SK-N-SH (cell line): ENCODE measurements around the gene KNG1. TPM values are rescaled to one million over a fixed set of nuclear protein-coding genes. Genes with fewer than 3 reads are reported as not detected.

Experiments used
- CTCF ChIA-PET: fragments of 300-600, 350-600 bp; formaldehyde crosslinking; extraction: SDS; loops from one replicate; lab custom pipeline; 2021; lab: Yijun Ruan, JAX
- POLR2A ChIA-PET: fragments of 350-600 bp; sonication (Branson Sonifier 250); formaldehyde crosslinking; extraction: SDS; loops from one replicate; lab custom pipeline; 2020; ENCODE audit warnings: antibody characterized with exemption, inconsistent platforms; lab: Yijun Ruan, JAX
- DNase-seq: peaks from one replicate; pipeline ENCODE4 v3.0.0; 2012
- H2AFZ ChIP-seq: fragments of 200-600 bp; sonication (generic); 2 replicates; pipeline ENCODE4 v1.8.1; 2016; ENCODE audit warnings: antibody characterized with exemption, mild to moderate bottlenecking, low read depth
- H3F3A ChIP-seq: fragments of 200-600 bp; sonication (generic); replicated peaks from 2 replicates; pipeline ENCODE3; 2016; ENCODE audit warnings: antibody characterized with exemption, mild to moderate bottlenecking; ENCODE audit not compliant: insufficient read depth
- H3K27ac ChIP-seq, 2 experiments: fragments of 200-500 bp in 1 of 2; fragments of 200-600 bp in 1 of 2; sonication (Bioruptor generic) in 1 of 2; sonication (generic), shearing (Covaris generic) in 1 of 2; 2 replicates each; pipeline versions ENCODE4 v1.5.1 to v1.6.1; 2014 to 2016; ENCODE audit warnings: low read depth in 2 of 2, inconsistent platforms in 1 of 2, low read length in 1 of 2, mild to moderate bottlenecking in 1 of 2, mixed read lengths in 1 of 2
- H3K27me3 ChIP-seq: fragments of 200-600 bp; sonication (generic), shearing (Covaris generic); 2 replicates; pipeline ENCODE4 v1.6.1; 2016; ENCODE audit warnings: mixed run types; ENCODE audit not compliant: insufficient read depth
- H3K36me3 ChIP-seq, 2 experiments: fragments of 200-500 bp in 1 of 2; fragments of 200-600 bp in 1 of 2; sonication (Bioruptor generic) in 1 of 2; sonication (generic) in 1 of 2; replicated peaks in 1 of 2; 2 replicates each; pipeline versions ENCODE3 to v1.5.1; 2014 to 2016; ENCODE audit warnings: low read length in 1 of 2, mild to moderate bottlenecking in 1 of 2; ENCODE audit not compliant: insufficient read depth in 2 of 2, control insufficient read depth in 1 of 2
- H3K4me1 ChIP-seq, 2 experiments: fragments of 200-500 bp in 1 of 2; fragments of 200-600 bp in 1 of 2; sonication (Bioruptor generic) in 1 of 2; sonication (generic), shearing (Covaris generic) in 1 of 2; 2 replicates each; pipeline versions ENCODE4 v1.5.1 to v1.6.1; 2014 to 2016; ENCODE audit warnings: low read depth in 1 of 2, low read length in 1 of 2, mixed run types in 1 of 2; ENCODE audit not compliant: insufficient read depth in 2 of 2, control insufficient read depth in 1 of 2
- H3K4me2 ChIP-seq: fragments of 200-600 bp; sonication (generic), shearing (Covaris generic); 2 replicates; pipeline ENCODE4 v1.6.1; 2017; ENCODE audit warnings: mixed run types
- H3K4me3 ChIP-seq, 2 experiments: fragments of 200-500 bp in 1 of 2; fragments of 200-600 bp in 1 of 2; sonication (Bioruptor generic) in 1 of 2; sonication (generic), shearing (Covaris generic) in 1 of 2; 2 replicates each; pipeline versions ENCODE4 v1.5.1 to v1.8.1; 2014 to 2016; ENCODE audit warnings: low read depth in 2 of 2, inconsistent platforms in 1 of 2, low read length in 1 of 2, mild to moderate bottlenecking in 1 of 2, mixed read lengths in 1 of 2, moderate library complexity in 1 of 2
- H3K79me2 ChIP-seq: fragments of 200-600 bp; sonication (generic); 2 replicates; pipeline ENCODE4 v1.8.1; 2017; ENCODE audit warnings: mild to moderate bottlenecking; ENCODE audit not compliant: insufficient read depth
- H3K9ac ChIP-seq: fragments of 200-600 bp; sonication (generic); 2 replicates; pipeline ENCODE4 v1.6.1; 2017; ENCODE audit warnings: mixed run types
- H3K9me2 ChIP-seq: fragments of 200-600 bp; sonication (generic); 2 replicates; pipeline ENCODE4 v1.6.1; 2017; ENCODE audit warnings: mixed run types
- H3K9me3 ChIP-seq: fragments of 200-600 bp; sonication (generic); 2 replicates; pipeline ENCODE4 v1.6.1; 2017; ENCODE audit warnings: mixed run types, mild to moderate bottlenecking, moderate library complexity
- H4K20me1 ChIP-seq: fragments of 200-600 bp; sonication (generic); 2 replicates; pipeline ENCODE4 v1.6.1; 2017; ENCODE audit warnings: mild to moderate bottlenecking, mixed run types; ENCODE audit not compliant: insufficient read depth
- CHD2 ChIP-seq: fragments of 150-350 bp; IDR thresholded peaks from 2 replicates; pipeline ENCODE4 v1.6.1; 2018; ENCODE audit warnings: low read length; ENCODE audit not compliant: partially characterized antibody
- ELF1 ChIP-seq: IDR thresholded peaks from 2 replicates; pipeline ENCODE4 v1.4.0; 2012
- EP300 ChIP-seq, 2 experiments: IDR thresholded peaks; 2 replicates each; pipeline versions ENCODE4 v1.4.0 to v1.6.1; 2012; ENCODE audit warnings: borderline replicate concordance in 1 of 2, low read depth in 1 of 2, low read length in 1 of 2
- EZH2phosphoT487 ChIP-seq: fragments of 200-600 bp; sonication (generic); IDR thresholded peaks from 2 replicates; pipeline ENCODE4 v1.6.1; 2017; ENCODE audit warnings: low read depth, mixed run types, mild to moderate bottlenecking, antibody characterized with exemption, moderate library complexity, borderline replicate concordance
- FOSL2 ChIP-seq: IDR thresholded peaks from 2 replicates; pipeline ENCODE4 v1.4.0; 2012; ENCODE audit warnings: low read depth, mild to moderate bottlenecking, moderate library complexity, borderline replicate concordance
- GATA2 ChIP-seq: sonication (generic); formaldehyde crosslinking; IDR thresholded peaks from 2 replicates; pipeline ENCODE4 v1.5.0; 2020; ENCODE audit warnings: mild to moderate bottlenecking, missing genetic modification reagents
- JUND ChIP-seq: IDR thresholded peaks from 2 replicates; pipeline ENCODE4 v1.4.0; 2012
- RAD21 ChIP-seq: IDR thresholded peaks from 2 replicates; pipeline ENCODE4 v1.6.1; 2012; ENCODE audit warnings: mild to moderate bottlenecking, low read length
- RCOR1 ChIP-seq: fragments of 150-350 bp; IDR thresholded peaks from 2 replicates; pipeline ENCODE4 v1.6.1; 2017; ENCODE audit warnings: antibody characterized with exemption, low read length
- SMC3 ChIP-seq: IDR thresholded peaks from 2 replicates; pipeline ENCODE4 v1.6.1; 2012; ENCODE audit warnings: low read depth, low read length, improper control_type of control experiment
- TAF1 ChIP-seq: IDR thresholded peaks from 2 replicates; pipeline ENCODE4 v1.6.1; 2012; ENCODE audit warnings: low read depth, mild to moderate bottlenecking, low read length, moderate library complexity, borderline replicate concordance
- TCF12 ChIP-seq: IDR thresholded peaks from 2 replicates; pipeline ENCODE4 v1.4.0; 2012
- YY1 ChIP-seq: IDR thresholded peaks from 2 replicates; pipeline ENCODE4 v1.4.0; 2012; ENCODE audit warnings: low read depth, mild to moderate bottlenecking
- WGBS: methylation state at CpG from one replicate; pipeline ENCODE4 v1.1.6; 2017; ENCODE audit warnings: low lambda C conversion rate; 5-methylcytosine and 5-hydroxymethylcytosine counted together
- polyA plus RNA-seq, 3 experiments: library from polyadenylated mRNA; depleted of rRNA; stranded (reverse); fragments of >200 nt; gene quantifications; 2 replicates each; pipeline ENCODE4 v1.2.3, GENCODE V29; 2012
- TF ChIP-seq, protein P1 (sequence below): IDR thresholded peaks from 2 replicates; pipeline ENCODE4 v1.4.0; 2012; ENCODE audit warnings: low read depth, borderline replicate concordance
- TF ChIP-seq, protein P2 (sequence below): fragments of 200-600 bp; sonication (generic); IDR thresholded peaks from 2 replicates; pipeline ENCODE4 v1.6.1; 2017; ENCODE audit warnings: antibody characterized with exemption, mild to moderate bottlenecking, moderate library complexity
- TF ChIP-seq, protein P3 (sequence below): IDR thresholded peaks from 2 replicates; pipeline ENCODE4; 2012
- TF ChIP-seq, protein P4 (sequence below): IDR thresholded peaks from 2 replicates; pipeline ENCODE4 v1.4.0; 2012; ENCODE audit warnings: low read depth, borderline replicate concordance

The KNG1 gene
- polyA plus RNA-seq, 1 of the 3 experiments (the other 2 are of a cell fraction) = not detected

DNA sequence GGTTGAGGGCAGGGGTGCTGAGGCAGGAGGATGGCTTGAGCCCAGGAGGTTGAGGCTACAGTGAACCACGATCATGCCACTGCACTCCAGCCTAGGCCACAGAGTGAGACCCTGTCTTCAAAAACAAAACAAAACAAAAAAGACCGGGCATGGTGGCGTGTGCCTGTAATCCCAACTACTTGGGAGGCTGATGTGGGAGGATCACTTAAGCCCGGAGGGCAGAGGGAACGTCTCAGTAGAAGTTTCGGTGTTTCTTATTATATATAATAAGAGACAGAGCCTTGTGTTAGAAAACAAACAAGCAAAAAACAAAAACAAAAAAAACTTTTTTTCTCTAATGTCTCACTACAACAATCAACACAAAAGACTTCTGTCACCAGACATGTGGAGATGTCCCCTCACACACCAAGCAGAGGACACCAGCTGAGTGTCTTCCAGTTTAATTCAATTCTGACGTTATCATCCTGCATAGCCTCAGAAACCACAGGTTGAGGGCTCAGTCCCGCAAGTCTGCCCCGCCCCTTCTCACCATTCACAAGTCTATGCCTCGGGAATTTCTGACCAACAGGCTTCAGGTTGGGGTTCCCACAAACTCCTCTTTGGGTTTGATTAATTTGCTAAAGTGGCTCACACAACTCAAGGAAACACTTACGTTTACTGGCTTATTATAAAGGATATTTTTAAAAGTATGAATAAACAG, 42.2 kb downstream of the KNG1 start:
- POLR2A ChIA-PET = no interaction called here
- H3K27ac ChIP-seq = no peak overlapping the region
- no peaks in the 10 kb centered on the region for H3F3A ChIP-seq
- H3K4me2 ChIP-seq = no peak overlapping the region
- TF ChIP-seq, protein P1, sequence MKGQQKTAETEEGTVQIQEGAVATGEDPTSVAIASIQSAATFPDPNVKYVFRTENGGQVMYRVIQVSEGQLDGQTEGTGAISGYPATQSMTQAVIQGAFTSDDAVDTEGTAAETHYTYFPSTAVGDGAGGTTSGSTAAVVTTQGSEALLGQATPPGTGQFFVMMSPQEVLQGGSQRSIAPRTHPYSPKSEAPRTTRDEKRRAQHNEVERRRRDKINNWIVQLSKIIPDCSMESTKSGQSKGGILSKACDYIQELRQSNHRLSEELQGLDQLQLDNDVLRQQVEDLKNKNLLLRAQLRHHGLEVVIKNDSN = no peak
- TF ChIP-seq, protein P2, sequence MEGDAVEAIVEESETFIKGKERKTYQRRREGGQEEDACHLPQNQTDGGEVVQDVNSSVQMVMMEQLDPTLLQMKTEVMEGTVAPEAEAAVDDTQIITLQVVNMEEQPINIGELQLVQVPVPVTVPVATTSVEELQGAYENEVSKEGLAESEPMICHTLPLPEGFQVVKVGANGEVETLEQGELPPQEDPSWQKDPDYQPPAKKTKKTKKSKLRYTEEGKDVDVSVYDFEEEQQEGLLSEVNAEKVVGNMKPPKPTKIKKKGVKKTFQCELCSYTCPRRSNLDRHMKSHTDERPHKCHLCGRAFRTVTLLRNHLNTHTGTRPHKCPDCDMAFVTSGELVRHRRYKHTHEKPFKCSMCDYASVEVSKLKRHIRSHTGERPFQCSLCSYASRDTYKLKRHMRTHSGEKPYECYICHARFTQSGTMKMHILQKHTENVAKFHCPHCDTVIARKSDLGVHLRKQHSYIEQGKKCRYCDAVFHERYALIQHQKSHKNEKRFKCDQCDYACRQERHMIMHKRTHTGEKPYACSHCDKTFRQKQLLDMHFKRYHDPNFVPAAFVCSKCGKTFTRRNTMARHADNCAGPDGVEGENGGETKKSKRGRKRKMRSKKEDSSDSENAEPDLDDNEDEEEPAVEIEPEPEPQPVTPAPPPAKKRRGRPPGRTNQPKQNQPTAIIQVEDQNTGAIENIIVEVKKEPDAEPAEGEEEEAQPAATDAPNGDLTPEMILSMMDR = no peak
- TF ChIP-seq ELF1 = no peak
- TF ChIP-seq YY1 = no peak
- no peak for TF ChIP-seq FOSL2
- TF ChIP-seq SMC3 = no peak
- TF ChIP-seq GATA2 = no peak
- no peak for TF ChIP-seq CHD2
- no peak for TF ChIP-seq EP300 (IDR thresholded peaks at IDR 0.05; ENCODE audit: borderline replicate concordance in 1 of 2, low read depth in 1 of 2, low read length in 1 of 2)
- TF ChIP-seq, protein P3, sequence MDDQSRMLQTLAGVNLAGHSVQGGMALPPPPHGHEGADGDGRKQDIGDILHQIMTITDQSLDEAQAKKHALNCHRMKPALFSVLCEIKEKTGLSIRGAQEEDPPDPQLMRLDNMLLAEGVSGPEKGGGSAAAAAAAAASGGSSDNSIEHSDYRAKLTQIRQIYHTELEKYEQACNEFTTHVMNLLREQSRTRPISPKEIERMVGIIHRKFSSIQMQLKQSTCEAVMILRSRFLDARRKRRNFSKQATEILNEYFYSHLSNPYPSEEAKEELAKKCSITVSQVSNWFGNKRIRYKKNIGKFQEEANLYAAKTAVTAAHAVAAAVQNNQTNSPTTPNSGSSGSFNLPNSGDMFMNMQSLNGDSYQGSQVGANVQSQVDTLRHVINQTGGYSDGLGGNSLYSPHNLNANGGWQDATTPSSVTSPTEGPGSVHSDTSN = no peak
- TF ChIP-seq TAF1 = no peak
- no peak for TF ChIP-seq EZH2phosphoT487
- TF ChIP-seq, all 33 proteins: peak for 0
- no peaks in the 10 kb centered on the region for H3K36me3 ChIP-seq
- H3K9ac ChIP-seq = no peak overlapping the region
- H3K4me3 ChIP-seq = no peak overlapping the region
- no peak for DNase-seq
- no peaks in the 10 kb centered on the region for H3K4me1 ChIP-seq
- no peaks in the 10 kb centered on the region for H4K20me1 ChIP-seq
- CTCF ChIA-PET = no interaction called here
- no peaks in the 10 kb centered on the region for H3K9me3 ChIP-seq
- no peaks in the 10 kb centered on the region for H3K79me2 ChIP-seq
- H3K9me2 ChIP-seq = no peaks in the 10 kb centered on the region
- 62% methylated on average over 11 of the region's 11 CpGs for WGBS
- no peaks in the 10 kb centered on the region; the same call in 1 of the 2 replicates for H3K27me3 ChIP-seq
- H2AFZ ChIP-seq = no peak overlapping the region

DNA sequence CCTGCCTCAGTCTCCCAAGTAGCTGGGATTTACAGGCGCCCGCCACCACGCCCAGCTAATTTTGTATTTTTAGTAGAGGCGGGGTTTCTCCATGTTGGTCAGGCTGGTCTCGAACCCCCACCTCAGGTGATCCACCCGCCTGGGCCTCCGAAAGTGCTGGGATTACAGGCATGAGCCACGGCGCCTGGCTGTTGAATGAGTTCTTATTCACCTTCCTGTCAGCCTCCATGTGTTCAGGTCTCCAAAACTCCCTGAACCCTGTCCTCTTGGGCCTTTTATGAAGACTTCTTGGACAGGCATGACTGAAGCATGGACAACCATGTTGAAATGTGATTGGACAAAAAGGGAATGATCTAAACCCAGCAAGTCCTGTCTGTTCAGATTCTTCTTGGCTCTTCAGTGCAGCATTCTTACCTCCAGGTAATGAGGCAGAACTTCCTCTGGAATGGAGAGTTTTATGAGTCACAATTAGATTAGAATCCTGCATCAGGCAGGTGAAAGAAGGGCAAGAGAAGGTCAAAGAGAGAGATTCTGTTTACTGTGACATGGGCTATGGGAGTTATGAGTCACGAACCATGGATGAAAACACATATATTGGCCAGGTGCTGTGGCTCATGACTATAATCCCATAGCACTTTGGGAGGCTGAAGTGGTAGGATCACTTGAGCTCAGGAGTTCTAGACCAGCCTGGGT, 43.1 kb downstream of the KNG1 start:
- H4K20me1 ChIP-seq = no peaks in the 10 kb centered on the region
- H3K9me3 ChIP-seq = no peaks in the 10 kb centered on the region
- no peaks in the 10 kb centered on the region for H3K79me2 ChIP-seq
- no peak for DNase-seq
- TF ChIP-seq GATA2 = no peak
- TF ChIP-seq, protein P3 = no peak
- no peak for TF ChIP-seq FOSL2
- no peak for TF ChIP-seq ELF1
- TF ChIP-seq EZH2phosphoT487 = no peak
- TF ChIP-seq, protein P4, sequence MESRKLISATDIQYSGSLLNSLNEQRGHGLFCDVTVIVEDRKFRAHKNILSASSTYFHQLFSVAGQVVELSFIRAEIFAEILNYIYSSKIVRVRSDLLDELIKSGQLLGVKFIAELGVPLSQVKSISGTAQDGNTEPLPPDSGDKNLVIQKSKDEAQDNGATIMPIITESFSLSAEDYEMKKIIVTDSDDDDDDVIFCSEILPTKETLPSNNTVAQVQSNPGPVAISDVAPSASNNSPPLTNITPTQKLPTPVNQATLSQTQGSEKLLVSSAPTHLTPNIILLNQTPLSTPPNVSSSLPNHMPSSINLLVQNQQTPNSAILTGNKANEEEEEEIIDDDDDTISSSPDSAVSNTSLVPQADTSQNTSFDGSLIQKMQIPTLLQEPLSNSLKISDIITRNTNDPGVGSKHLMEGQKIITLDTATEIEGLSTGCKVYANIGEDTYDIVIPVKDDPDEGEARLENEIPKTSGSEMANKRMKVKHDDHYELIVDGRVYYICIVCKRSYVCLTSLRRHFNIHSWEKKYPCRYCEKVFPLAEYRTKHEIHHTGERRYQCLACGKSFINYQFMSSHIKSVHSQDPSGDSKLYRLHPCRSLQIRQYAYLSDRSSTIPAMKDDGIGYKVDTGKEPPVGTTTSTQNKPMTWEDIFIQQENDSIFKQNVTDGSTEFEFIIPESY = no peak
- TF ChIP-seq EP300 (IDR thresholded peaks at IDR 0.05; ENCODE audit: borderline replicate concordance in 1 of 2, low read depth in 1 of 2, low read length in 1 of 2) = no peak
- no peak for TF ChIP-seq TCF12
- no peak for TF ChIP-seq JUND
- TF ChIP-seq RAD21 = no peak
- no peak for TF ChIP-seq RCOR1
- H3K9ac ChIP-seq = no peak overlapping the region
- no peak overlapping the region for H3K4me3 ChIP-seq
- no peaks in the 10 kb centered on the region for H3F3A ChIP-seq
- H3K9me2 ChIP-seq = no peaks in the 10 kb centered on the region
- no peaks in the 10 kb centered on the region; the same call in 1 of the 2 replicates for H3K27me3 ChIP-seq
- 80% methylated on average over 10 of the region's 10 CpGs for WGBS
- no peaks in the 10 kb centered on the region for H3K4me1 ChIP-seq
- H2AFZ ChIP-seq = no peak overlapping the region
- CTCF ChIA-PET = no interaction called here
- H3K27ac ChIP-seq = no peak overlapping the region
- POLR2A ChIA-PET = no interaction called here
- H3K4me2 ChIP-seq = no peak overlapping the region
- H3K36me3 ChIP-seq = no peaks in the 10 kb centered on the region
